Epidermal melanocyte (primary cell): ENCODE measurements around the gene VDR.

Experiments used
- DNase-seq: peaks from one replicate; pipeline ENCODE4 v3.0.0; 2011; ENCODE audit warnings: low spot score; ENCODE audit not compliant: insufficient read length

The VDR gene

GRCh38 chr12:47931187-47931586, 26.4 kb upstream of the VDR start:
- DNase-seq = no peak

GRCh38 chr12:47930634-47931033, 25.8 kb upstream of the VDR start:
- no peak for DNase-seq

- DNase-seq = no peak
Observed at GRCh38 chr12:47927346-47927745, 22.6 kb upstream of the VDR start.

- DNase-seq = no peak
Observed at GRCh38 chr12:47921907-47922306, 17.1 kb upstream of the VDR start.

- no peak for DNase-seq
Observed at GRCh38 chr12:47920913-47921312, 16.1 kb upstream of the VDR start.

GRCh38 chr12:47913081-47913480, 8.3 kb upstream of the VDR start:
- DNase-seq = no peak

- no peak for DNase-seq
Observed at GRCh38 chr12:47912556-47912955, 7.8 kb upstream of the VDR start.

GRCh38 chr12:47910981-47911380, 6.2 kb upstream of the VDR start:
- no peak for DNase-seq

GRCh38 chr12:47910486-47910885, 5.7 kb upstream of the VDR start:
- no peak for DNase-seq

GRCh38 chr12:47909839-47910465, 5.2 kb upstream of the VDR start:
- no peak for DNase-seq

- no peak for DNase-seq
Observed at GRCh38 chr12:47908738-47909137, 3.9 kb upstream of the VDR start.

- no peak for DNase-seq
Observed at GRCh38 chr12:47907851-47908454, 3.2 kb upstream of the VDR start.

GRCh38 chr12:47903927-47904712, 674 bp downstream of the VDR start:
- no peak for DNase-seq

GRCh38 chr12:47903151-47903611, 1.6 kb downstream of the VDR start:
- DNase-seq = peak; percentile 45

GRCh38 chr12:47902131-47902639, 2.6 kb downstream of the VDR start:
- DNase-seq = no peak

GRCh38 chr12:47901718-47902093, 3.1 kb downstream of the VDR start:
- DNase-seq = no peak

GRCh38 chr12:47901063-47901717, 3.6 kb downstream of the VDR start:
- DNase-seq = no peak

GRCh38 chr12:47900131-47901062, 4.4 kb downstream of the VDR start:
- DNase-seq = no peak

GRCh38 chr12:47899466-47899865, 5.3 kb downstream of the VDR start:
- no peak for DNase-seq

- DNase-seq = no peak
Observed at GRCh38 chr12:47896633-47897032, 8.2 kb downstream of the VDR start.

GRCh38 chr12:47896022-47896421, 8.8 kb downstream of the VDR start:
- no peak for DNase-seq
